DMS 273 (cell line): Measurements from ENCODE around the gene OLFM4.

Source experiments
- DNase-seq: peaks from one replicate; lab custom pipeline; 2025; ENCODE audit not compliant: unreplicated experiment; lab: John Stamatoyannopoulos, UW

The OLFM4 gene

DNA sequence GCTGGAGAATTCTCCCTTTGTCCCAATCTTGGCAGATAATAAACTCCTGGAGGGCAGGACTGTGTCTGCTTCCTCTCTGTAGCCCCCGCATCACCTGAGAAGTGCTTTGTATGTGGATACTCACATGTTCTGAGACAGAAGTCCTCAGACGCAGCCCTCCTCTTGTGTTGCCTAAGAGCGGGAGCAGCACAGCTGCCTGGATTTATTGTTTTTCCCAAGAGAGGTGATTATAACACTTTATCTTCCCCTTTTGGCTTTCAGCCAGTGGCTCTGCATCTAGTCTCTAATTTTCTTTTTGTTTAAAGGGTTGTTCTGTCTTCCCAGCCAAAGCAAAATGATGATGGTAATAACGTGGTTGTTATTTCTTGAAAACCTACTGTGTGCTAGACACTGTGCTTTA, 36.1 kb downstream of the OLFM4 start:
- DNase-seq = peak; percentile 89

GRCh38 chr13:53066411-53066810, 37.8 kb downstream of the OLFM4 start:
- DNase-seq = no peak

- DNase-seq = peak; percentile 77
These were observed 40.2 kb downstream of the OLFM4 start for GRCh38 chr13:53068585-53069520.

DNA sequence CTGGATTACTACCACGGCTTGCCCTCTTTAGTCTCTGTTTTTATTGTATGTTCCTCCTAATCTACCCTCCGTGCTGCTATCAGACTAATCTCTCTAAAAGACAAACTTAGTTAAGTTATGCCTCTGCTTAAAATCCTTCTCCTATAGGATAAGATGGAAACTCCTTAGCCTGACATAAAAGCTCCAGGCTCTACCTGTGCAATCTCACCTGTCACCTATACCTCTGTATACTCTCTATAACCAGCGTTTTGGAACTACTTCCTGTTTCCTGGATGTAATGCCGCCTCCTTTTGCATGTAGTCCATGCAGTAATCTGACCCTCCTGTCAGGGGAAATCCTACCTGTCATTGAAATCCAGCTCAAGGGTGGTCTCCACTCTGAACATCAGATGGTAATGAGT, 41.2 kb downstream of the OLFM4 start:
- DNase-seq = no peak

DNA sequence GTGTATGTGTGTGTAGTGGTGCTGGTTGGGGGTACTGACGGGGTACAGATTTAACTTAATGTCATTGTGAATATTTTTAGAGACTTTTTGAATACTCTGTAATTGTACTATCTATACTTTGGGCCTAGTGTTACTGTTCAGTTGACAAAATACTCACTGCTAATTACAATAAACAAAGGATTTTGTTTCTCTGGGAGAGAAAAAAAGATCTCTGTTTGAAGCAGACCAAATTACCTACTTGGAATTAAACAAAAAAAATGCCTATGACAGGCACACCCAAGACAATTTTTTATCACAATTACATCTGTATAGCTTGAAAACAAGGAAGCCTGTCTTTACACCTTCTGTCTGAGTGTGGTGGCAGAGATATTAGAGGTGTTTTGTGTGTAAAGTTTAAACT, 45.1 kb downstream of the OLFM4 start:
- no peak for DNase-seq

DNA sequence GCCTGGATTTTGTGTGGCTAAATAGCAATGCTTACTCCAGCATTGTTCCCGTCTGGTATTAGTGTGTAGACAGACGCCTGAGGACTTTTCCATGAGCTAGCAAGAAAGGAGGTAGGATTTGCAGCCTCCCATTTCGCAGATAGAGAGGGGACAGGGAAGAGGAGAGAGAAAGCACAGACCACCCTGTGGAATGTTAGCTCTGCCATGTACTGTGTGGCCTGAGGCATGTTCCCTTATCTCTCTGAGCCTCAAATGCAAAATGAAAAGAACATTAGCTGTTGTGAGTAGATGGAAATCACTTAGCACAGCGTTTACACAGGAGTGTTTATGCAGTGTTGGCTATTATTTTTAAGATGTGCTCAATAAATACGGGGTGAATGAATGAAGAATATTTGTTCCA, 45.5 kb downstream of the OLFM4 start:
- no peak for DNase-seq

- no peak for DNase-seq
These were observed 46.9 kb downstream of the OLFM4 start for GRCh38 chr13:53075356-53076041.

GRCh38 chr13:53079691-53080090, 51.1 kb downstream of the OLFM4 start:
- no peak for DNase-seq

GRCh38 chr13:53088871-53089270, 60.3 kb downstream of the OLFM4 start:
- DNase-seq = no peak

DNA sequence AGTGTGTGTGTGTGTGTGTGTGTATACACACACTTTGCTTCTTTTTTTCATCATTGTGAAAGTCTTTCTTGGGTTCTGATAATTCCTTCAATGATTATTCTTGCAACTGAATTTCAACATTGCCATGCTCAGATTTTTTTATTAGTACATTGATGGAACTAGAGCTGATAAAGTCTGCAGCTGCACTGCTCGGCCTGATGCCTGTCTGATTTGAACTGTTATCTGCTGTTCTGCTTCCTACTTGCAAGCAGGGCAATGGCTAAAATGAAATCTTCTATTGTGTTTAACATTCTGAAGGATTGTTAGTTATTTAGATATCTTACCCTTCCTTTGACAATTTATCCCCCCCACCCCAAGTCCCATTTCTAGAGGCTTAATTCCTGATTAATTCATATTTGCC, 61.3 kb downstream of the OLFM4 start:
- DNase-seq = no peak

- no peak for DNase-seq
These were observed 61.8 kb downstream of the OLFM4 start for GRCh38 chr13:53090461-53090860.

GRCh38 chr13:53092931-53093330, 64.3 kb downstream of the OLFM4 start:
- DNase-seq = no peak

DNA sequence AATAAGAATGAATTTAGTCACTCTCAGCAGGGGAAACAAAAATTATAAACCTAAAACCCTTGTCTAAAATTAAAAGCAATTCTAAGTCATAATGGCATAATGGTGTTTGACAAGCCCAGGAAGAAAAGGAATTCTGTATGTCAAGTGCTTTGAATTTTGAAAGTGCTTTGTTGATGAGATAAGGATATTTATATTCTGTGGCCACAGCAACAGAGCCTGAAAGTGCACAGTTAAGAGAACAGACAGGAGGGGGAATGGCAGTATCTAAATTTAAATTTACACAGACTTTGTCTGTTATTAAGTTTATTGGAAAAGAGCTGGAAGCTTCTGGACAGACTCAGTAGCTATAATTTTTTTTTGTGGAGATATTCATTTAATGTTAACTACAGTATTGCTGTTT, 69.8 kb downstream of the OLFM4 start:
- DNase-seq = no peak

DNA sequence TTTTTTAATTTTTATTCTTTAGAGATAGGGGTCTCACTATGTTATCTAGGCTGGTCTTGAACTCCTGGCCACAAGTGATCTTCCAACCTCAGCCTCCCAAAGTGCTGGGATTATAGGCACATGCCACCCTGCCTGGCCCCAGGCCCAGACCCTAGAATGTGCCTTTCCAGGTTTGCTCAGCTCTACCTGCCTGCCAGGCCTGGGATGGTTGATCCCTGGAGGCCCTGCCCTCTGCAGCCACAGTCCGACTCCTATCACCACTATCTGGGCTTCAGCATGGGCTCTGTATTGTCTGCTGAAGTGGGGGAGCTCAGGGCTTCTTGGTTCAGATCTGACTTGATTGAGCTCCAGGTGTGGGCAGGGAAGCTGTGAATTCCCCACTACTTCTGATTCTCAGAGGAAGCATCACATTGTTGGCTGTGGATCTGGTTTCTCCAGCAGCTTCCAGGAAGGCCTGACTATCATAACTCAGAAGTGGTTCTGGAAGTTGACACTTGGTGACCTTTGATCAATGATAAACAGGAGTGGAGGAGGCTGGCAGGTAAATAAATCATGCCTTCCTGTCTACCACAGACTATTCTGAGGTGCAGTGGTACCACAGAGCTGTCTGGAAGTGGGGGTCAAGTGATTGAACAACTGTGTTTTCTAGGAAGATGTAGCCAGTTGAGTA, 71.9 kb downstream of the OLFM4 start:
- no peak for DNase-seq
